Measurements from ENCODE around the gene MAP3K9.

- TF ChIP-seq CTCF (IDR thresholded peaks at IDR 0.05; ENCODE audit: poor library complexity, severe bottlenecking) (no peak), TAF1 (IDR thresholded peaks at IDR 0.05; ENCODE audit: low read depth) (no peak), POLR2AphosphoS5 (IDR thresholded peaks at IDR 0.05) (no peak), EP300 (conservative IDR thresholded peaks at IDR 0.05; ENCODE audit: poor library complexity, severe bottlenecking) (no peak)
Observed at GRCh38 chr14:70741482-70741881, 67.8 kb downstream of the MAP3K9 start.

Data from neural cell (in vitro differentiated cells).